Glutamatergic neuron (in vitro differentiated cells): ENCODE results near the gene ZFYVE1. TPM values are rescaled to one million over a fixed set of nuclear protein-coding genes. Genes with fewer than 3 reads are reported as not detected.
"Not testable (repeated sequence)": the region's sequence is repeated elsewhere in the genome, so short reads cannot be mapped to it uniquely, and the experiment has no call there.

Experiments used
- DNase-seq: peaks from one replicate; pipeline ENCODE4 v3.0.0; 2022
- H3K27ac Mint-ChIP-seq: one replicate; pipeline ENCODE4 v1.8.0; 2020; ENCODE audit warnings: mild to moderate bottlenecking, mixed read lengths, inconsistent platforms; ENCODE audit not compliant: unreplicated experiment
- H3K27me3 Mint-ChIP-seq: one replicate; pipeline ENCODE4 v1.8.0; 2020; ENCODE audit warnings: mild to moderate bottlenecking, moderate library complexity, mixed read lengths, inconsistent platforms; ENCODE audit not compliant: unreplicated experiment
- H3K36me3 Mint-ChIP-seq: one replicate; pipeline ENCODE4 v1.8.0; 2020; ENCODE audit warnings: mild to moderate bottlenecking, mixed read lengths, inconsistent platforms; ENCODE audit not compliant: unreplicated experiment
- H3K4me1 Mint-ChIP-seq: one replicate; pipeline ENCODE4 v1.8.0; 2020; ENCODE audit warnings: mild to moderate bottlenecking, low read depth, mixed read lengths, inconsistent platforms; ENCODE audit not compliant: unreplicated experiment
- H3K4me3 Mint-ChIP-seq: one replicate; pipeline ENCODE4 v1.8.0; 2020; ENCODE audit warnings: mild to moderate bottlenecking, mixed read lengths, inconsistent platforms; ENCODE audit not compliant: unreplicated experiment
- H3K9me3 Mint-ChIP-seq: one replicate; pipeline ENCODE4 v1.8.0; 2020; ENCODE audit warnings: mild to moderate bottlenecking, moderate library complexity, mixed read lengths, inconsistent platforms; ENCODE audit not compliant: unreplicated experiment
- CTCF ChIP-seq: fragments of 200-600 bp; sonication (generic); IDR thresholded peaks from one replicate; pipeline ENCODE4 v1.5.0; 2021; ENCODE audit not compliant: partially characterized antibody, unreplicated experiment
- total RNA-seq: library from RNA; stranded (reverse); fragmentation: NEBNext Ultra II Directional; extraction: Animal tissue kit (Norgen Biotek cat#: 25700); gene quantifications from one replicate; pipeline ENCODE4 v1.2.1, GENCODE V29; 2021; ENCODE audit not compliant: unreplicated experiment

Gene ZFYVE1
- total RNA-seq, 1 donor from 2014 or later = 43.7 TPM

- H3K4me1 Mint-ChIP-seq = peaks cover 2% of the 10 kb centered on the region
- H3K4me3 Mint-ChIP-seq = no peak overlapping the region
- no peaks in the 10 kb centered on the region for H3K9me3 Mint-ChIP-seq
- H3K27me3 Mint-ChIP-seq = no peaks in the 10 kb centered on the region
- no peak for DNase-seq
- no peak for TF ChIP-seq CTCF
- peaks cover 2% of the 10 kb centered on the region for H3K36me3 Mint-ChIP-seq
- no peak overlapping the region for H3K27ac Mint-ChIP-seq
Observed at GRCh38 chr14:73014105-73014504, 12.8 kb downstream of the ZFYVE1 start.

GRCh38 chr14:73011189-73011588, 15.7 kb downstream of the ZFYVE1 start:
- H3K9me3 Mint-ChIP-seq = not testable (repeated sequence)

GRCh38 chr14:73008501-73008900, 18.4 kb downstream of the ZFYVE1 start:
- no peak overlapping the region for H3K4me3 Mint-ChIP-seq
- H3K27me3 Mint-ChIP-seq = peaks cover 3% of the 10 kb centered on the region
- peaks cover 4% of the 10 kb centered on the region for H3K36me3 Mint-ChIP-seq
- no peak for DNase-seq
- TF ChIP-seq CTCF = no peak
- H3K9me3 Mint-ChIP-seq = peaks cover 6% of the 10 kb centered on the region
- no peak overlapping the region for H3K27ac Mint-ChIP-seq
- peaks cover 9% of the 10 kb centered on the region for H3K4me1 Mint-ChIP-seq

More at GRCh38 chr14:73011189-73011588, 15.7 kb downstream of the ZFYVE1 start:
- not testable (repeated sequence) for H3K27ac Mint-ChIP-seq, H3K4me3 Mint-ChIP-seq, H3K27me3 Mint-ChIP-seq, DNase-seq, H3K4me1 Mint-ChIP-seq, H3K36me3 Mint-ChIP-seq

- no peak overlapping the region for H3K27ac Mint-ChIP-seq
- no peak for DNase-seq
- H3K27me3 Mint-ChIP-seq = peaks cover 3% of the 10 kb centered on the region
Observed at GRCh38 chr14:73007835-73008234, 19.1 kb downstream of the ZFYVE1 start.

GRCh38 chr14:73004641-73005040, 22.3 kb downstream of the ZFYVE1 start:
- not testable (repeated sequence) for H3K4me3 Mint-ChIP-seq, H3K4me1 Mint-ChIP-seq, H3K9me3 Mint-ChIP-seq, H3K36me3 Mint-ChIP-seq, DNase-seq, H3K27ac Mint-ChIP-seq, H3K27me3 Mint-ChIP-seq

More at GRCh38 chr14:73007835-73008234, 19.1 kb downstream of the ZFYVE1 start:
- Mint-ChIP-seq H3K4me1 (peaks cover 9% of the 10 kb centered on the region), H3K36me3 (peaks cover 4% of the 10 kb centered on the region), H3K9me3 (peaks cover 6% of the 10 kb centered on the region), H3K4me3 (no peak overlapping the region)
- no peak for TF ChIP-seq CTCF

- Mint-ChIP-seq H3K4me3 (no peak overlapping the region), H3K4me1 (peaks cover 7% of the 10 kb centered on the region), H3K9me3 (peaks cover 4% of the 10 kb centered on the region), H3K27ac (no peak overlapping the region), H3K36me3 (no peaks in the 10 kb centered on the region), H3K27me3 (peaks cover 3% of the 10 kb centered on the region)
- DNase-seq = no peak
- no peak for TF ChIP-seq CTCF
Observed at GRCh38 chr14:73003681-73004080, 23.2 kb downstream of the ZFYVE1 start.
